ENCODE data around the gene SPEF1.

- TF ChIP-seq SUZ12 (IDR thresholded peaks at IDR 0.05; ENCODE audit: extremely low read depth, insufficient read depth, insufficient read length) (no peak), YY1 (IDR thresholded peaks at IDR 0.05; ENCODE audit: insufficient read depth, insufficient read length) (no peak)
These were observed 24.0 kb downstream of the SPEF1 start for GRCh38 chr20:3757268-3757667.

All from NT2/D1 (cell line).